DOHH2 (cell line): ENCODE results near the gene NUP93.

Experiments used
- EZH2phosphoT487 ChIP-seq: fragments of 200-600 bp; sonication (generic); IDR thresholded peaks from 2 replicates; pipeline ENCODE4 v1.6.1; 2017; ENCODE audit warnings: borderline replicate concordance, mild to moderate bottlenecking, antibody characterized with exemption, low read length, moderate library complexity, mixed read lengths
- TF ChIP-seq, protein P1 (sequence below): fragments of 200-600 bp; sonication (generic); IDR thresholded peaks from one replicate; pipeline ENCODE4 v1.5.1; 2014; ENCODE audit warnings: antibody characterized with exemption, mild to moderate bottlenecking, low read depth, low read length; ENCODE audit not compliant: poor library complexity, severe bottlenecking

DNA sequence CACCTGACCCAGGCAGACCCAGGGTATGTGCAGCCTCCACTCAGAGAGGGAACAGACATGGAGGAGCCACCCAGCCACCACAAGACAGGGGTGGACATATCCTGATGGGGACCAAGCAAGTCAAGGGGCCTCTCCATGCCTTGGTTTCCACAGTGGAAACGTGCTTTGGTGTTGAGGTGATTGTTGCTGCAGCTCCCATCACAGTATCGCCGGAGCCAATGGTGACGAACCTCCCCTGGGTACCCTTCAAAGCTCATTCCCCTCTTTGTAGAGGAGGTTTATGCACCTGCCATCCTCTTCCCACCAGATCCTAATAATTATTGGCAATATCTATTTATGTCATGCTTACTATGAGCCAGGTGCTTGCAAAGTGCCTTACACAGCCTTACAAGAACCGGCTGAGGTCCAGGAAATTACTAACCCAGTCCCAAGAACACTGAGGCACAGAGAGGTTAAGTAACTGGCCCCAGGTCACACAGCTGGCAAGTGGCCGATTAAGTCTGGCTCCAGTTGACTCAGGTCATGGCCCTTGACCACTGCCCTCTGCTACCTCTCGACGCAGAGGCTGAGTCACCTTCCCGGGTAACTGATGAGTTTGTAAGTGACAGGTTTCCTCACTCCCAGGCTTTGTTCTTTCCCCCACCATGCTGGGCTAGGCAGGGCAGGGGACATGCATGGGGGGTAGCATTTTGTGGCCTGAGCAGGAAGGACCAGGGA, 155.7 kb downstream of the NUP93 start:
- TF ChIP-seq, protein P1, sequence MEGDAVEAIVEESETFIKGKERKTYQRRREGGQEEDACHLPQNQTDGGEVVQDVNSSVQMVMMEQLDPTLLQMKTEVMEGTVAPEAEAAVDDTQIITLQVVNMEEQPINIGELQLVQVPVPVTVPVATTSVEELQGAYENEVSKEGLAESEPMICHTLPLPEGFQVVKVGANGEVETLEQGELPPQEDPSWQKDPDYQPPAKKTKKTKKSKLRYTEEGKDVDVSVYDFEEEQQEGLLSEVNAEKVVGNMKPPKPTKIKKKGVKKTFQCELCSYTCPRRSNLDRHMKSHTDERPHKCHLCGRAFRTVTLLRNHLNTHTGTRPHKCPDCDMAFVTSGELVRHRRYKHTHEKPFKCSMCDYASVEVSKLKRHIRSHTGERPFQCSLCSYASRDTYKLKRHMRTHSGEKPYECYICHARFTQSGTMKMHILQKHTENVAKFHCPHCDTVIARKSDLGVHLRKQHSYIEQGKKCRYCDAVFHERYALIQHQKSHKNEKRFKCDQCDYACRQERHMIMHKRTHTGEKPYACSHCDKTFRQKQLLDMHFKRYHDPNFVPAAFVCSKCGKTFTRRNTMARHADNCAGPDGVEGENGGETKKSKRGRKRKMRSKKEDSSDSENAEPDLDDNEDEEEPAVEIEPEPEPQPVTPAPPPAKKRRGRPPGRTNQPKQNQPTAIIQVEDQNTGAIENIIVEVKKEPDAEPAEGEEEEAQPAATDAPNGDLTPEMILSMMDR: no peak
- no peak for TF ChIP-seq EZH2phosphoT487
